ENCODE measurements around the gene SEC14L3. TPM values are rescaled to one million over a fixed set of nuclear protein-coding genes. Genes with fewer than 3 reads are reported as not detected.

SEC14L3 gene
- total RNA-seq: not detected

DNA sequence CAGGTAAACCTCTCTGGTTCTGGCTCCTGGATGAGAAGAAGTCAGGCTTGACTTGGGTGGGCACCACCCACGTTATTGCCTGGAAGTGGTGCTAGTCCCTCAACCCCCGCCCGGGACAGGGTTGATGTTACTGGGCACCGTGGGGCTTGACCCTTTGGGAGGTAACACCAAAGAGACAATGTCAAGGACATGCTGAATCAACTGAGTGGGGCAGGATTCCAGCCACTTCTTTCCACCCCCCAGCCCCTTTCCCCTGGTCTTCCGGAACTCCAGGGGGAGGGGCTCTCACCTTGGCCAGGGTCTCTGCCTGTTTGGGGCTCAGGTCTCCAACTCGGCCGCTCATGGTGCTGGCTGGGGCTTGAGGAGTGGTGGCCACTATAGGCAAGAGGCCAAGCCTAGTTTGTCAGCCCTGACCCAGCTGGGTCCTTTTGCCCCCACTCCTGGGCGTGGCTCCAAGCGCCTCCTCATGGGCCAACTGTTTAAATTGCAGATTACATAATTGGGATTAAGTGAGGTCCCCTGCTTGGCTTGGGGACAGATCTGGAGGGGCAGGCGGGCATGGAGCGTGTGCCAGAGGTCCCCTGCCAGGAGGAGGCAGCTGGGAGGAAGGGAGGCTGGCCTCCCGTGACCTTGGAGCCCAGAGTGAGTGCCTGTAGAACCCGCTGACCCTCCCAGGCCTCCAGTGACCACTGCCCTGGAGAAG lies at the start of gene SEC14L3:
SEC14L3 (minus strand) TSS at position 402 of the 703 bp plus-strand sequence; CDS start at position 343, 59 bp downstream.
- no peak for ATAC-seq

DNA sequence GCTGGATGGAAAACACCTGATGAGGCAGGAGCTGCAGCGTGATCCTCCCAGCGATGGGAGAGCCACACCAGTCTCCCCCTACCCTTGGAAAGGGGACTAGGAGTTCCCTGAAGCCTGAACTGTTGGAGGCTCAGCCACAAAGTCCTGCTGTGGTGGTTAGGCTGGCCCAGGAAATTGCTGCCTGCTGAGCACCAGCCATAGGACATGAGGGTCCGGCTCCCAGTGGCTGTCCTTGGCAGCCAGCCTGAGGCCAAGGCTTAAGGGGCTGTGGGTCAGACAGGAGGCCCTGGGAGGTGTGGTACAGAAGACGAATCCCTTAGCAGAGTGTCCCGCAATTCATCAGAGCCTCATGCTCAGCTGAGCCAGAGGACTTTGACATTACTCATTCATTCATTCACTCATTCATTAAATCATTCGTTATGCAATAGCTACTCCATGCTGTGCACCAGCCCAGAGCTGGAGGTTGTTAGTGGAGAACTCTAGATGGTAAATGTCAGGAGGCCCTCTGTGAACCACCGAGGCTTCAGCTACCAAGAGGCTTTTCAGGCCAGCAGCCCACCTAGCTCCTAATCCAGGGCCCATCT lies 48.1 kb upstream of the SEC14L3 start:
- ATAC-seq: no peak

DNA sequence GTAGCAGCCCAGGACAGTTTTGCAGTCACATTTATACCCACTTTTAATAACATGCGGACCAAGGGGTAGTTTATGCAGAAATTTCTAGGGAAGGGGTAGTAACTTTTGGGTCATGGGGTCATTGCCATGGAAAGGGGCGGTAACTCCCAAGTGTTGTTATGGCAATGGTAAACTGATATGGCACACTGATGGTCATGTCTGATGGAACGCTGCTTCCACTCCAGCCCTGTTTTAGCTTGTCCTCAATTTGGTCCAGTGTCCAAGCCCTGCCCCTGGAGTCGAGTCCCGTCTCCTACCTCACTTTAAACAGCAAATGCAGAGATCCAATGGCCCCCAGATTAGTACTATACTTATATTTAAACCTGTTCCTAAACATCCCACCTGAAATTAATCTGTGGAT lies 44.9 kb upstream of the SEC14L3 start:
- ATAC-seq: no peak

DNA sequence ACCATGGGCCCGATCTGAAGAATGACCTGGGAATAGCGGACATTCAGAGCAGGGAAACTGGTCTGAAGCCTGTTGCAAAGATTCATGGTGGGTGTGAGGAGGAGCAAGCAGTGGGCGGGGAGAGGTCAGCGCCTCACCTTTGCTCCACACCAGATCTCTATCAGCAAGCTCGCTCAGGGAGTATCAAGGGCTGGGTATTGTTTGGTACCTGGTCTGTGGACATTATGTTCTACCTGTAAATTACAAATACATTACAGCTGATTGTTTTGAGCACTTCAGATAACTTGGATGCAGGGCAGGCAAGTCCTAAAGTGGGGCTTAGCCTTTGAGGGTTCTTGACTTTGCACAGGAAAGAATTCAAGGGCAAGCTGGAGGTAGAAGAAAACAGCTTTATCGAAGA lies 44.5 kb upstream of the SEC14L3 start:
- ATAC-seq: no peak

DNA sequence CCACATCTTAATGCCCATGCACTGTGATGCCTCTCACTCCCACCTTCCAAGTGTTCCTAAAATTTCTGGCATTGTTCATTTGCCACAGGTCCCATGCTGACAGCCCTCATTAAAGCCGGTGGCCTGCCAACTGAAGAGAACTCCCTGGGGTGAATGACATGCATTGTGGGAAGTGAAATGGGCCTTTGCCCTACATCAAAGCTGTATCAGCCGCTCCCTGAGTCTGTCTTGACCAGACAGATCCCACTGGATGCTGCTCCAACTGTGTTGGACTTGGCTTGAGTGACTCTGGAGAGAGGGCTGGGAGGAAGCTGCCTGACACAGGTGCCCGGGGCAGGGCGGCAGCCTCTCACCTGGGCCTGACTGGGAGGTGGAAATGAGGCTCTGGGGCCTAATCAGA lies 42.4 kb upstream of the SEC14L3 start:
- ATAC-seq: no peak

DNA sequence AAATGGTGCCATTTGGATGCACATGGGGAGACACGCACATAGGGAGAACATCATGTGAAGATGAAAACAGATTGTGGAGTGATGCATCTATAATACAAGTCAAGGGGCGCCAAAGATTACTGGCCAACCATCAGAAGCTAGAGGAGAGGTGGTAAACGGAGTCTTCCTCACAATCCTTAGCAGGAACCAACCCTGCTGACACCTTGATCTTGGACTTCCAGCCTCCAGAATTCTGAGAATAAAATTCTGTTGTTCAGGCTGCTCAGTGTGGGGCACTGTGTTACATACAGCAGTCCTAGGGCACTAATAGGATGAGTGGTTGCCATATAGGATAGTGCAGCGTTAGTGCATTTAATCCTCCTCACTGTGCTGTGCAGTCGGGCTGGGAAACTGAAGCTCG lies 41.6 kb upstream of the SEC14L3 start:
- ATAC-seq: no peak

DNA sequence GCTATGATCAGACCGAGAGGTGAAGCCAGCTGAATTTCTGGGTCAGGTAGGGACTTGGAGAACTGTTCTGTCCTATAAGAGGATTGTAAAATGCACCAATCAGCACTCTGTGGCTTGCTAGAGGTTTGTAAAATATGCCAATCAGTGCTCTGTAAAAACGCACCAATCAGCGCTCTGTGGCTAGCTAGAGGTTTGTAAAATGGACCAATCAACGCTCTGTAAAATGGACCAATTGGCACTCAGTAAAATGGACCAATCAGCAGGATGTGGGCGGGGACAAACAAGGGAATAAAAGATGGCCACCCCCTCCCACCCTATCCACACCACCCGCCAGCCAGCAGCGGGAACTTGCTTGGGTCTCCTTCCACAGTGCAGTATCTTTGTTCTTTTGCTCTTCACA lies 40.1 kb upstream of the SEC14L3 start:
- ATAC-seq: no peak

DNA sequence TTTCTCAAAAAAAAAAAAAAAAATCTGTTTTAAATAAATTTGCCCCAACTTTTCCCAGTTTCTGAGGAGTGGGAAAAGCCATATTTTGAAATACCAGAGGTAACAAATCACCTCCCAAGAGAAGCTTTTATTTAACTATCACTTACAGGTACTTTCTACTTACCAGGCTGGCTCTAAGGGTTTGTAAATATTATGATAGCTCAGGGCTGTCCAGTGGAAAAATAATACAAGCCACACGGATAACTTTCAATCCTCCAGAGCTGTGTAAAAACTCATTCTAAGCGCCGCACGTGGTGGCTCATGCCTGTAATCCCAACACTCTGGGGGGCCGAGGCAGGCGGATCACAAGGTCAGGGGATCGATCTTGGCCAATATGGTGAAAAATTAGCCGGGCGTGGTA lies 39.3 kb upstream of the SEC14L3 start:
- ATAC-seq: no peak

DNA sequence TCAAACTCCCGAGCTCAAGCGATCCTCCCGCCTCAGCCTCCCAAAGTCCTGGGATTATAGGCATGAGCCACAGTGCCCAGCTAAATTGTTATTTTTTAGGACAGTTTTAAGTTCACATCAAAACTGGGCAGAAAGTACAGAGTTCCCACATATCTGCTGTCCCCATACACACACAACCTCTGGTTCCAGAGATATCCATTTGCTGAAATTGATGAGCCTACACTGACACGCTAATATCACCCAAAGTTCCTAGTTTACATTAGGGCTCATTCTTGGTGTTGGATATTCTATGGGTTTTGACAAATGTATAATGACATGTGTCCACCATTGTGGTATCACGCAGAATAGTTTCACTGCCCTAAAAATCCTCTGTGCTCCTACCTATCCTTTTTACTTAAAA lies 36.4 kb upstream of the SEC14L3 start:
- no peak for ATAC-seq

DNA sequence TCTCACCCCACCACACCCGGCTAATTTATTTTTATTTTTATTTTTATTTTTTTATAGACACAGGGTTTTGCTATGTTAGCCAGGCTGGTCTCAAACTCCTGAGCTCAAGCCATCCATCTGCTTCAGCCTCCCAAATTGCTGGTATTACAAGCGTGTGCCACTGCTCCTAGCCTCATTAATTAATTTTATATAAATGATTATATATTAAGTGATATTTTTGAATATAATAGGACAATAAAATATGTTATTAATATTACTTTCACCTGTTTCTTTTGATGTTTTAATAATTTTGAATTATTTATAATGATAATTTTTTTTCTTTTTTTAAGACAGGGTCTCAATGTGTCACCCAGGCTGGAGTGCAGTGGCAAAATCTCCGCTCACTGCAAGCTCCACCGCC lies 35.9 kb upstream of the SEC14L3 start:
- no peak for ATAC-seq

DNA sequence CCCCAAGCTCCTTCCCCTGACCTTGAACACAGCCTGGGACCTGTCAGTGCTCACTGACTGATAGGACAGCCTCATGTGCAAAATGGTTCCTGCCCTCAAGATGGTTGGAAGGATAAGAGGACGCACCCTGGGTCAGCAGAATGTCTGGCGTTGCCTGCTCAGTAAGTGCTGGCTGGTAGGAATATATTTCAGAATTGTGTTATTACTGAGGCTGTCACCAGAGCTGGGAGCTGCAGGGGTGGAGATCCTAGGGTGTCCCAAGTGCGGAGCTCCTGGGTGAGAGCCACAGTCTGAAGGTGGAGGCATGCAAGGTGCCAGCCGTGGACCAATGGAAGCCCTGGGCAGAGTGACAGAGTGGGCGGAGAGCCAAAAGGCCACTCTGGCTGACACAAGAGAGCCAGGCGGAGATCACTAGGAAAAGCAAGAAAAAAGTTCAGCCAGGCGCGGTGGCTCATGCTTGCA lies 34.7 kb upstream of the SEC14L3 start:
- ATAC-seq: no peak

DNA sequence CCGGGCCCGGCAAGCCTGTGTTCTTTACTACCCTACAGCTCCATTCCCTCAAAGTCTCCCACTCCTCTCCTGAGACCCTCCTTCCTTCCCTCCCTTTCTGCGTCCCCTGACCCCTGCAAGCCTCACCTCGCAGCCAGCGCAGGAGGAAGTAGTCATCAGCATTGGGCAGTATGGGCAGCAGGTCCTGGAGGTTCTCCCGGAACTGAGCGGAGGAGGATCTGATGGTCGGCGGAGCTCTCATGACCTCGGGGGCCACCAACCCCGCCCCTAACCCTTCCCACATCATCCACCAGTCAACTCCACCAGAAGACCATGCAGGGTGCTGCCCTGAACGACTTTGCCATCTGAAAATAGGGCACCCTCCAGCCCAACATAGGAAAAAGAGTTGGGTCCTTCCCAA lies 31.7 kb upstream of the SEC14L3 start:
- ATAC-seq: no peak

DNA sequence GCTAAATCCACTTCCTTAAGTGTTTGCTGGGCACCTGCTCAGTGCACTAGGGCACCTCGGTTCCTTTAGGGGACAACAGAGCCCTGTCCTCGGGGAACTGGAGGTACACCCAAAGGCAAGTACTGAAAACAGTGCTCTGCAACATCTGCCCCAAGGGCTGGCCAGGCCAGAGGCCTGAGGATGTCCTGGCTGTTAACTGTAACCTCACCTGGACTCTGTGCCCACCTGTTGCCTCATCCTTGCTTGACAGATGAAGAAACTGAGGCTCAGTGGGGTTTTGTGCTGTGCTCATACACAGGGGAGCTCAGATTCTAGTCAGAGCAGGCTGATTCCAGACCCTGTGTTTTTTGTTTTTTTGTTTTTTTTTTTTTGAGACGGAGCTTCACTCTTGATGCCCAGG lies 31.1 kb upstream of the SEC14L3 start:
- ATAC-seq: no peak

DNA sequence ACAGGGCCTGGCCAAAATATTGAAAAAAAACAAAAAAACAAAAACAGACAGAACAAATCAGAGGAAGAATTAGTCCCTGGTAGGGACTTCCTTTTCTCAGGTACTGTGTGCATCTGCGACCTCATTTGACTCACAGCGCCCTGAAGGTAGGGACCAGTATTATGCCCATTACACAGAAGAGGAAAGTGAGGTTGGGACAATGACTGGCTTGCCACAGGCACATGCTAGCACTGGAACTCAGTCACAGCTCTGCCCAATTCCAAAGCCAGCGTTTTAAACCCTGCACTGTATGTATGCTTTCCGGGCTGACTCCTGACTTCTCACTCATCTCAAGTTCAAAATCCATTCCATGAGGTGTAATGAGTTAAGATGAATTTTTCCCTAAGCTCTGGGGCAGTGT lies 30.3 kb upstream of the SEC14L3 start:
- no peak for ATAC-seq

DNA sequence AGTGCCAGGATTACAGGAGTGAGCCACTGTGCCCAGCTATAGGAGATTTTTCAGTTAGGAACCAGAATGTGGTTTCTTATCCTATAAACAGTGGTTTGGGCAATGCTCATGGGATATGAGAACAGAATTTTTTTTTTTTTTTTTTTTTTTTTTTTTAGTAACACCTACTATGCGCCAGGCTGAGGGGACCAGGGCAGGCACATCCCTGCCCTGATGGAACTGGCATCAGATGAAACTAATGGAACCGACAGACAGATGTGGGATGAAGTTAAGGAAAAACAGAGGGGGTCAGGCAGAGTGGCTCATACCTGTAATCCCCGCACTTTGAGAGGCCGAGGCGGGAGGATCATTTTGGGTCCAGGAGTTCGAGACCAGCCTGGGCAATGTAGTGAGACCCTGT lies 28.8 kb upstream of the SEC14L3 start:
- ATAC-seq: no peak

DNA sequence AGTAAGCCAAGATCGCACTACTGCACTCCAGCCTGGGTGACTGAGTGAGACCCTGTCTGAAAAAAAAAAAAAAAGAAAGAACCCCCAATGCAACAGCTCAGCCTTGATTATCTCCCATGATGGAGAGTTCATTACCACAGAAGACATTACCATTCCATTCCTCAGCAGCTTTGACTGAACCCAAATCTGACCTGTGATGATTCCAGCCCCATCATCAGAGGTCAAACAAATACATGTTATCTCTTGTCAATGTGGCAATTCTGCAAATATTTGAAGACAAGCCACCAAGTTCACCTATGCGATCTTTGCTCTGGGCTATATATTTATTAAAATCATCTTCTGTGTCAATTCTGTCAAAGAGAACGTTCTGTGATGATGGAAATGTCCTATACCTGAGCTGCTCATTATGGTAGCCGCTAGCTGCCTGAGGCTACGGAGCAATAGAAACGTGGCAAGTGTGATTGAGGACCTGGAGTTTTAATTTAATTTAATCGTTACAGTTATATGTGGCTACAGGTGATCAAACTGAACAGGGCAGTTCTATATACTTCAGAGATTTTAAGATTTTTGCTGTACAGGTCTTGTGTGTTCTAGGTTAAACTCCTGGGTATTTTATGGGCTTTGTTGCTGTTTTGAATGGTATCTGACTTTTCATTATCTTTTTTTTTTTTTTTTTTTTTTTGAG lies 25.8 kb upstream of the SEC14L3 start:
- no peak for ATAC-seq

DNA sequence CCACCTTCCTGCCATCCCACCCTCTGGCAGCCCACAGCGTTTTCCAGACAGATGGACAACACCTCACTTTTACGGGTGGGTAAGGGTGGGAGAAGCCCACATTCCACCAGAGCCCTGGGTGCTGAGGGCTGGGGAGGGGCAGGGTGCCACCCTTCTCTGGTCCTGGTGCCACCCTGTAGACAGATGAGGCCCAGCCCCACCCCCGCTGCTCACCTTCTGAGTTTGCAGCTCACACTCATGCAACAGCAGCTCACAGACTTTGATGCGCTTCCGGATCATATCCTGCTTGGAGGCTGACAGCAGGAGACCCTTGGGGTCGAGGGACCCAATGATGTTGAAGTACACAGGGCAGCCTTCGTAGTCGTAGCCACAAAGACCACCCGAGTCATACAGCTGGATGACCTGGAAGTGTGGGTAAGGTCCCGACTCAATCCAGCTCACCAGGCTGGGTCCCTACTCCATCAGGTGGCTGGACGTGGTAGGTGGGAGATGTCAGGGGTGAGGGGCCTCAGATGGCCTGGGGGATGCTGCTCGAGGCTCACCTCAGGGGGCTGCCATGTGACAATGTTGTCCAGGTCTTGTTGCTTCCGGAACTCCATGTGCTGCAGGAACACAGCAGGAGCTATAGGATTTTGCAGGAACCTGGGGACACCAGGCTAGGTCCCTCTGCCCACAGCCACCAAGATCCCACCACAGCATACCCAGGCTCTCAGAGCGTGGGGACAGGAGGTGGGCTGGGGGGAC lies 23.4 kb upstream of the SEC14L3 start:
- ATAC-seq: no peak

DNA sequence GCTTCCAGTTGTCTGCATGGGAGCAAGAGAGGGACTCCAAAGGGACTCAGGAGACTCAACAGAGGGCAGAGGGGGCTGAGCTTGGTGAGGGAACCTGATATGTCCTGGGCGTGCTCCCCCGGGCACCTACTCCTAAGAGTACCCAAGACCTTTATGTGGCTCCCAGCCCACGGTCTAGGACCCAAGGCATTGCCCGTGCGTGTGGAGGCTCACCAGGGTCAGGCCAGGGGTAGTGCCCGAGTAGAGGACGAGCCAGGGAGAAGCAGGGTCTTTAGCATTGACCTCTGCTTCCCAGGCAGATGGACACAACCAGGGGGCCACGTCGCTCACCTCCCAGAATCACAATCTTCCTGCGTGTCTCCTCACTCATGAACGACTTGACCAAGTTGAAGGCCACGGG lies 20.3 kb upstream of the SEC14L3 start:
- no peak for ATAC-seq

DNA sequence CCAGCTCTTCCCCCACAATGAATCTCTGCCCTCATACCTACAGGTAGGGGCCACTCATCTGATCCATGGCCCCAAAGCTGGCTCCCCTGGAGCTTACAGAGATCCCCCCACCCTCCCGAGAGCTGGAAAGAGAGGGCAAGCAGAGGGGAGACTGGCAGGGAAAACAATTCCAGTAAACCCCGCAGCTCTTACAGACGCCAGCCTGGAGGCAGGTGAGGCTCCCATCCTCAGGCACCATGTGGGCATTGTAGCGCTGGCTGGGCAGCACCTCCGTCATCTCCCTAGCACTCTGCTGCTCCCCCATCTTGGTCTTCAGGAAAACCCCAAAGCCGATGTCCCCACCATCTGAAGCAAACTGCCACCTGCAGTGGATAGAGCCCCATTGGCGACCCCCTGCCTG lies 19.6 kb upstream of the SEC14L3 start:
- ATAC-seq: no peak

DNA sequence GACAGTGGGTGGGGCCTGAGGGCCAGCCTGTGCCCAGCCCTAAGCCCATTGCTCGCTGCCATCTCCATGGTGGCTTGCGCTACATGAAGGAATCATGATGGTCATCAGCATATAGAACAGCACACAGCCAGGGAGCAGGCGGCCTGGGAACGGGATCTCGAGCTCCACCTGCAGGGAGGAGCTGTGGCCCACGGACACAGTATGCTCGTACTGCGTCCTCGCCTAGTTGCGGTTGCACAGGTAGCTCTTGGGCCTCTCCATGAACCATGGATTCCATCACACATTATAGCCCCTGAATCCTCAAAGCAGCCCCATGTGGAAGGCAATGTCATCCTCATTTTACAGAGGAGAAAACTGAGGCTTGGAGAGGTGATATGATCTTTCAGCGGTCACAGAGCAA lies 18.6 kb upstream of the SEC14L3 start:
- no peak for ATAC-seq

DNA sequence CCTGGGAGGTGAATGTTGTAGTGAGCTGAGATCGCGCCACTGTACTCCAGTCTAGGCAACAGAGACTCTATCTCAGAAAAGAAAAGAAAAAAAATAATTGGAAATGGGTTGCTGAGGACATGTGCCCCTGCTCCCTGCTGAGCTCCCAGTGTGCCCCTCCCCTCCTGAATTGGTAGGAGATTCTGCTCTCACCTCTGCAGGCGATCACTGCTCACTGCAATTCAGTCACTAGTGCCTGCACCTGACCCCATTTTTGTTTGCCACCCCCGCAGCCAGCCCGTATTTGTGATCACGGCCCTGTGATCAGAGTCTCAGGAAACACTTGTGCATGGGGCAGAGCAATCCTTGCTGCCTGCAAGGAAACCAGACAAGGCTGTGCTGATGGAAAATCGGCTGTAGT lies 16.3 kb upstream of the SEC14L3 start:
- ATAC-seq: no peak

DNA sequence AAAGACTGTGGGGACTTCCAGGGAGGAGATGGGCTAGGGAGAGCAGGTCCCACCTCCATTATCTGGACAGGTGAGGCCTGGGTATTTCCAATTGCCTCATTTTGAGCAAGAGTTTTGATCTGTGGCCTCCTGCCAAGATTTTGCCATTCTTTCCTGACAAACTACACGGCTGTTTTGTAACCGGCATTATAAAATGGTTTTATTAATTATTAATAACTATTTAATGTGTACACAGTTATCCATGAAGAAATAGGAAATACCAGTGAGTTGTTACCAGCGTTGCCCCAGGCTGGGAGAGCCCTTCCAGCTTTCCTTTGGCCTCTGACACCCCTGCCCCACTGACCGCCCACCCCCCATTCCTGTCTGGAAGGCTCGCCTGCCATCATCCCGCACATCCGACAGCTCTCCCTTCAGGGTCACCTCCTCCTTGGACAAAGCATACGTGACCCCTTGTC lies 14.9 kb upstream of the SEC14L3 start:
- no peak for ATAC-seq

DNA sequence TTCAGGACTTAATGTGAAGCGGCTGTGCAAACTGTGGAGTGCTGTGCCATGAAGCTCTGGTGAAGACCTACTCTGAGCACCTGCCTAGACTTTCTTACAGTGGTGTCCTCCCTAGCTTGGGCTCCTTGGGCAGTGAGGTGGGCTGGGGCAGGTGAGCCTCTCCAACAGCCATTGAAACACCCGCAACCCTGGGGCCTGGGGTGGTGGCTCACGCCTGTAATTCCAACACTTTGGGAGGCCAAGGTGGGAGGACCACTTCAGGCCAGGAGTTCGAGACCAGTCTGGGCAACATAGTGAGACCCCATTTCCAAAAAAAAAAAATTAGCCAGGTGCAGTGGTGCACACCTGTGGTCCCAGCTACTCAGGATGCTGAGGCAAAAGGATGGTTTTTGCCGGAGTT lies 14.3 kb upstream of the SEC14L3 start:
- ATAC-seq: no peak
